Left cardiac atrium (tissue), 4 donors: ENCODE measurements around the gene CNGA2. TPM values are rescaled to one million over a fixed set of nuclear protein-coding genes. Genes with fewer than 3 reads are reported as not detected.
A peak's percentile ranks its signal among the peaks of the same experiment; 100 is the strongest.
"Not testable (repeated sequence)": the region's sequence is repeated elsewhere in the genome, so short reads cannot be mapped to it uniquely, and the experiment has no call there.

Source experiments
- ATAC-seq, 2 donors: fragments of 200-7000 bp; cut with Tn5 transposase; one replicate each; pipeline ENCODE4 v1.9.1; 2020; ENCODE audit warnings: mild to moderate bottlenecking in 2 of 2, moderate library complexity in 2 of 2
- DNase-seq: peaks from one replicate; pipeline ENCODE4 v3.0.0-alpha.2; 2020
- intact Hi-C, 2 donors: fragments of 100-400 bp; cut with DNase I; formaldehyde crosslinking; loops; one replicate each; pipeline versions ENCODE4 v1.14.1 to v1.15.1; 2022 to 2023
- long read RNA-seq: library from polyadenylated mRNA; unstranded; transcript quantifications from one replicate; pipeline ENCODE4 v2.0.0, GENCODE V29; 2021
- total RNA-seq, 2 donors: library from RNA; stranded (reverse); fragmentation: NEBNext Ultra II Directional; extraction: Animal tissue kit (Norgen Biotek cat#: 25700); gene quantifications; one replicate each; pipeline ENCODE4 v1.2.1, GENCODE V29; 2021
- donor health status: DM: no; HTN: yes; CAD: no.
- donor health status: DM: no; HTN: yes; CAD: no; lungs with severe emphysema.
- donor health status: DM: yes; HTN: yes; CAD: no.
- donor health status: Dilated cardiomyopathy.

Gene CNGA2
- total RNA-seq: not detected
- long read RNA-seq: 0 reads

GRCh38 chrX:151734446-151734845 is at the start of gene CNGA2:
Gene CNGA2 (plus strand): TSS chrX:151734746. CDS start chrX:151738484, 3,738 bp downstream.
- ATAC-seq (no peak), DNase-seq (no peak)
- intact Hi-C loops: no loop called here

- DNase-seq (no peak), ATAC-seq (no peak)
- intact Hi-C loops: no loop called here
Measured at GRCh38 chrX:151687635-151688034, 46.9 kb upstream of the CNGA2 start.

- no peak for DNase-seq
- no peak for ATAC-seq
- intact Hi-C loops: no loop called here
Measured at GRCh38 chrX:151688695-151689094, 45.9 kb upstream of the CNGA2 start.

- no peak for ATAC-seq
- intact Hi-C loops: no loop called here
- no peak for DNase-seq
Measured at GRCh38 chrX:151692825-151693224, 41.7 kb upstream of the CNGA2 start.

DNA sequence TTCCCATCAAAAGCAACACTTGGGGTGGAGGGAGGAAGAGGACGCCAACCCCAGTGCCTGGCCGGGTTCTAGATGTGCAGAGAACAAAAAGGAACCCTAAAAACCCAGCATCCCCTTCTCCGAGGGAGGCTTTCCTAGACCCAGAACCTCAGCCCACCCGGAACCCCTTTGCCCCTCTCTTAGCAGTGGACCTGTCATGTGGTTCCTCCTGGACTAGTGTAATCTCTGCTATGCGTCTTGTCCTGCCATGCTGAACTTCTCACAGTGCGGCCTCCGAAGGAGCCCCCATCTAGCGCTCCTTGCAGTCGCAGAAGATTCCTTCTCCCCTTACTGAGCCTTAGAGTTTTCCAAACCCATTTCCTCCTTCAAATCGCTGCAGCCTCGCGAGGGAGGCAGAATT is 40.4 kb upstream of the CNGA2 start:
- ATAC-seq: no peak
- intact Hi-C loops: no loop called here
- no peak for DNase-seq

DNA sequence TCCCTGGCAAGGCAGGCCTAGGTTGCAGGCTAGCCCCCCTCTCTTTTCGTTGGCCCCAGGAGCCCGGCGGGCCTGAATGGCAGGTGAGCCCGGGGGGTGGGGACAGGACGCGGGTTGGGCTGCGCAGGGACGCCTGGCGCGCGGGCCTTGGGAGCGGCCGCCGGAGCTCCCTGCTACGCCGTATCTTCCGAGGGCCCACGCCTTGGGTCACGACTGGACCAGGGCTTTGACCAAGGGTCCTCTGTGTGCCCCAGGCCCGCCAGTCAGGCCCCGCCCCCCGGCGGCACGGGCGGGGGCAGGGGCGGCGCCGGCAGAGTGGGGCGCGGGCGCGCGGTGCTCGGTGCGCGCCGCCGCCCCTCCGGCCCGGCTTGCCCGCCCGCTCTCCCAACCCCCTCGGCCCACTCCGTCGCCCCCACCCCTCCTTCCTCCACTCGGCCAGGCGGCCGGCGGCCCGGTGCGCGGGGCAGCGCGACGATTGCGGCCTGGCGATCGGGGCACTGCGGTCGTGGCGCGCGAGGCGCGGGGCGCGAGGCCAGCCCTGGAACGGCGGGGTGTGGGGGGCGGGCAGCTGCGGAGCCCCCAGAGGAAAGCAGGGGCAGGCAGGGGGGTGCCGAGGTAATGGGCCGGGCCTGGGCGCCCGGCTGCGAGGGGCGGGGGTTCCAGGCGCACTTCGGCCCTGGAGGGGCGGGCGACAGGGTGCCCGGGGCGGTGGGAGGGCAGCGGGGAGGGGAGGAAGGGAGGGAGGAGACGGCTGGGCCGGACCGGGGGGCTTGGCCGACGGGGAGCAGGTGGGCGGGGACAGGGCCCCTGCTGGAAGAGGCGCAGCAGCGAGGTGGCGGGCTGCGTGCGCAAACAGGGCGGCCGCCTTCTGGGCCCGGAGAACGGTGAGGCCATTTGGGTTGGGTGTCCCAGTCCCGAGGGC is 39.6 kb upstream of the CNGA2 start, which contains the start of gene PRRG3:
Gene PRRG3, plus strand, starts transcription at position 798 of the 922 bp plus-strand sequence. CDS start 3,357 bp downstream, outside the sequence.
- ATAC-seq (no peak), DNase-seq (no peak)
- intact Hi-C loops: no loop called here

GRCh38 chrX:151695583-151696340 is 38.8 kb upstream of the CNGA2 start:
- intact Hi-C loops: no loop called here
- ATAC-seq: no peak
- DNase-seq: no peak

GRCh38 chrX:151697082-151697481 is 37.5 kb upstream of the CNGA2 start:
- DNase-seq, intact Hi-C loops, ATAC-seq: not testable (repeated sequence)

GRCh38 chrX:151697522-151697921 is 37.0 kb upstream of the CNGA2 start:
- intact Hi-C loops: no loop called here
- ATAC-seq: peak in 1 of 2 donors; percentile 53
- no peak for DNase-seq

DNA sequence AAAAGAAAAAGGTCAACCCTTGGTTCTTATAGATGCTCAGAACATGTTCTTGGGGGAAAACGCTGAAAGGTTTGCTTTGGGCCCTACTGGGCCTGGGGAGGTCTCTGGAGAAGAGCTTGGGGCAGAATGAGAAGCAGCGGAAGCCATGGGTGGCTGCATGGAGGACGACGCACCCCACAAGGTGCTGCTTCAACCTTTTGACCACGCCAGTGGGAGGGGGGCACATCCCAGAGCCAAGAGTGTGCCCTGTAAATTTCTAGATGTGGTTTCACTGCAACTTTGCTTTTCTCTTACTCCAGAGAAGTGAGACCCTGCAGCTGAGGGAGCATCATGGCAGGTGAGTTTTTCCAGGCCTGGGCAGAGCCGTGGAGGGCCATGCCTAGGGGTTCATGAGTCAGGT is 36.1 kb upstream of the CNGA2 start:
- DNase-seq (no peak), ATAC-seq (no peak)
- intact Hi-C loops: no loop called here

DNA sequence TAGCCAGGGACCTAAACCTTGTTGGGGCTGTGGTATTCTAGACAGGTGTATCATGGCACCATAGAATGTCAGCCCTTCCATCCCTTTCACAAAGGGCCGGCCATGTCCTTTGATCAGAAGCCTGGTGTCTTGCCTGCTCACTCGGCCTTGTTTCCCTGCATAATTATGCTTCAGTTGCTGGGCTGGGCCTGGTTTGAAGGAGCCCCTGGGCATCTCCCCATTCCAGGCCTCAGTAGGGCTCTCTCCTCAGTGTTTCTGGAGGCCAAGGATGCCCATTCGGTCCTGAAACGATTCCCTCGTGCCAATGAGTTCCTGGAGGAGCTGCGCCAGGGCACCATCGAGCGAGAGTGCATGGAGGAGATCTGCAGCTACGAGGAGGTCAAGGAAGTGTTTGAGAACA is 34.8 kb upstream of the CNGA2 start:
- no peak for ATAC-seq
- intact Hi-C loops: no loop called here
- DNase-seq: no peak

DNA sequence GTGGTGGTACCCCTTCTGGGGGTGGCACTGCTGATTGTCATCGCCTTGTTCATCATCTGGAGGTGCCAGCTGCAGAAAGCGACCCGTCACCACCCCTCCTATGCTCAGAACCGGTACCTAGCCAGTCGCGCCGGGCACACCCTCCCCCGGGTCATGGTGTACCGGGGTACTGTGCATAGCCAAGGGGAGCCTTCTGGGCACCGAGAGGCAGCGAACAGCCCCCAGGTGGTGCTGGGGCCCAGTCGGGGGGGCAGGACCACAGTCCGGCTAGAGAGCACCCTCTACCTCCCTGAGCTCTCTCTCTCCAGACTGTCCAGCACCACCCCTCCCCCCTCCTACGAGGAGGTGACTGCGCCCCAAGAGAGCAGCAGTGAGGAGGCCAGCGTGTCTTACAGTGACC is 34.0 kb upstream of the CNGA2 start:
- intact Hi-C loops: no loop called here
- ATAC-seq: no peak
- no peak for DNase-seq

DNA sequence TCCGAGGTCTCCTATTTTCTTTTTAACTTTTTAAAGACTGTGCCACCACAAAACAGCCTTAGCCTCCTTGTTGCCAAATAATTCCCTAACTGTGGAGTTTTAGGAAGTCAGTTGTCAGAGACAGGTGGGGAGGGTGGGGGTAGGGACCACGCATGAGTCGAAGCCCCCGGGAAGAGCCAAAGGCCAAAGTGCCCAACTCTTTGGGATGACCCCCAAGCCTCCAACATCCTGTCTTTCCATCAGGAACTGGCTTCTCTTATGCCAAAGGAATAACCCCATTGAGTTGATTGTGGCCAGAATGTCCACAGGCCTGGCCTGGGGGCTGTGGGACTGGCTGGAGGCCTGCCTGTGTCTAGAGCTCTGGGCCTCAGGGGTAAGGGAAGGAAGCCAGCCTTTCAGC is 33.5 kb upstream of the CNGA2 start:
- intact Hi-C loops: no loop called here
- no peak for DNase-seq
- no peak for ATAC-seq

DNA sequence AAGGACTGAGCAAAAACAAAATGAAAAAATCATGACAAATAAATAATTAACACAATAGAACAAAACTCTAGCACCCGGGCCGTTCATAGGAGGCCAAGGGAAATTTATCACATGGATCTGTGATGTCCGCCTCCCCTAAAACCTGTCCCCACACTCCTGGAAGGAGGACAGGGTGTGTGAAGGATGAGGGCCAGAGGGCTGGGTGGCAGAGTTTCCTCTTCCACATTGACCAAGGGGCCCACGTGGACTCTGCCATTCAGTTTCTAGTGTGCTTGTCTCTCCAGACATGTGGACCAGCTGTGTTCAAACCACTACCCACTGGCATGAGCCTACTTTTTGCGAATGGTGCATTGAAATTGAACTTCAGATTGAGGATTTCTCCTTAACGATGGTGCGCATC is 33.0 kb upstream of the CNGA2 start:
- ATAC-seq (no peak), DNase-seq (no peak)
- intact Hi-C loops: no loop called here

DNA sequence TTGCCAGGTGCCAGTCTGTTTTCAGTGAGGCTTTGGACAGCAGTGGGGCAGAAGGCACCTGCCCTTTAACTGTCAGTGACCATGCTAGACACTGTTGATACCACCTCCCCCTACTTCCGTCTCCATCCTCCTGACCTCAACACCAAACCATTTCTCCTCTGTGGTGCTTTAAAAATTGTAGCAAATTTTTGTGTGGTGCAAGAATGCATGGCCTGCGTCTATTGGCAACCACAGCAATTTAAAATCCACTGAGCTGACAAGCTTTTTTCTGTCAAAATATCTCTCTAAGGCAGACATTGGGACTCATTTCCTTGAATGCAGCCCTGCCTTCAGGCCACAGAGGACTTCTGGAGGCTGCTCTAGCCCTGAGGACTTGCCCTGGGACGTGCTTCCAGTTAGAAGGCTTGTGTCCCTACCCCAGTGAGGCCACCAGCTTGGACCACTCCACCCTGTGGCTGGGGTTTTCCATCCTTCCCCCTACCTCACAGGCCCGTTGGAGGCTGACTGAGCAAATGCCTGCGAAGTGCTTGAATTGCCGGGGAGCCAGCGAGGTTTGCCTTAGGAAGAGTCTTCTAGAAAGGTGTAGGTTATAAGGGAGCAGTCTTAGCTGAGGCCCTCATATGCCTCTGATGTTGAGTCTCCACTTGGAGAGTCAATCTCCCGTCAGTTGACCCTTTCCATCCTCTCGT is 32.4 kb upstream of the CNGA2 start:
- intact Hi-C loops: no loop called here
- ATAC-seq (no peak), DNase-seq (no peak)

DNA sequence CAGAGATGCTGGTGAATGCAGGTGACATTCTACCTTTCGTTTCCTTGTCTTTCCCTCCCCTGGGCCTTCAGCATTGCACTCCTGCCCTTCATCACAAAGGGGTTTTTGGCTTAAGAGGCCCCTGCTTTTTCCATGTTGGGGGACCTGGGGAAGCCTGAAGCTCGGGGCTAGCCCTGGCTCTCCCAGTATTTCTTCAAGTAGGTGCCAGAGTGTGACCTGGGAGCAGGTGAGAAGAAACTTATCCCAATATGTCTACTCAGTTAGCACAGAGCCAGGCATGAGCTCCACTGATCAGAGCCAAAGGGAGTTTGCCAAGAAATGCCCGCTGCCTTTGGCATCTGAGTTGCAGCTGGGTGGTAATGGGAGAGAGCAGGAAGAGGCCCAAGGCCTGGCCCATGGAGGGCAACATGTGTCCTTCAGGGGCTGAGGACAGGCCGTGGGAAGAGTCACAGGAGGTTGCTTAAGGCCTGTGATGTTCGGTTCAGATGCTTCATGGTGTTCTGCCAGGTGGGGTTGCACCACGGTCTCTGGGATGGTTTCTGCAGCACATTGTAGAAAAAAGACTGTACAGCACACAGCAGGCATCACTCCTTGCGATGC is 31.7 kb upstream of the CNGA2 start:
- ATAC-seq (no peak), DNase-seq (no peak)
- intact Hi-C loops: no loop called here

GRCh38 chrX:151703487-151703886 is 31.1 kb upstream of the CNGA2 start:
- intact Hi-C loops: no loop called here
- DNase-seq: peak; percentile 57
- ATAC-seq: peak; percentile 68 to 83

DNA sequence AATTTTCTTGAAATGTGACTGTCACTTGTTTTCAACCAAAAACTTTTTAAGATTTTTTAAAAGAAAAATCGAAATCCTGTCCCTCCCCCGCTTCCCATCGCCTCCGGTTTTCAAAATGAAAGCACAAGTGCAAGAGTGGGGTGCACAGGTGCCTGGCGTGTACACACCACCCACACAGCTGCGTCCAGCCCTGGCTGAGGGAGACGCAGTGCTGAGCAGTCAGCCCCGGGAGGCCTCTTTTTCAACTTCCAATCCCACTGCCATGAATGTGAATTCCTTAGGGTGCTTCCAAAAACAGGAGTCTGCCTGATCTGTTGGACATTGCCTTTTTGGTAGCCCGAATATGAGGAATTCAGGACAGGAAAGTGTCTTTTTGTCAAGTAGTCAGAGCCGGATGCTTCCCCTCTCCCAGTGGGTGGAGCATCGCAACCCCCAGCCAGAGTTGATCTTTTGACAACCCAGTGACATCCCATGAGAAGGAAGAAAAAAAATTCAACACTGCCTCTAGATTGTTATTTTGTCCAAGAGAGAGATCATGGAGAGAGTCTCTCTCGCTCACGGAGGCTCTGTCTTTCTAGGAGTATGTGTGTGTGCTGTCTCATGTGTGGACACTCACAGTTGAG is 30.4 kb upstream of the CNGA2 start:
- intact Hi-C loops: no loop called here
- DNase-seq (no peak), ATAC-seq (peak in 1 of 2 donors; percentile 35)

- intact Hi-C loops: no loop called here
- DNase-seq (no peak), ATAC-seq (no peak)
Measured at GRCh38 chrX:151708821-151709220, 25.7 kb upstream of the CNGA2 start.
